ENCODE data around the gene GRID1.
A peak's percentile ranks its signal among the peaks of the same experiment; 100 is the strongest.
"Not testable (repeated sequence)": the region's sequence is repeated elsewhere in the genome, so short reads cannot be mapped to it uniquely, and the experiment has no call there.

The GRID1 gene

GRCh38 chr10:86188796-86189558, 177.6 kb downstream of the GRID1 start:
- DNase-seq (ENCODE audit: low spot score): no peak

DNA sequence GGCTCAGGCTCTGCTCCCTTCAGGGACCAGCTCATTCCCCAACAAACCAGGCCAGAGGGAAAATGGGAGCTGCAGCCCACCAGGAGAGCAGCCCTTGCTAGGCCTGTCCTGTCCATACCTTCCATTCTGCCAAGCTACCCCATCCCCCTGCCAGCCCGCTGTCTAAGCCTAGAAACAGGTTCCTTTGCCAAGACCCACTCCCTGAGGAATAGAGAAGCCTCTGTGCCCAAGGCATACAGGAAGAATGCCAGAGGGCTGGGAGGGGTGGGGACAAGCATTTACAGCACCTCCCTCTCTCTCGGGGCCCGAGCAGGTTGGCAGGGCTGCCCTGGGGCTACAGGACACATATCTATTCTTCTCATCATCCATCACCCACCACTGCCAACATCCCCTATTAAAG, 178.3 kb downstream of the GRID1 start:
- DNase-seq (ENCODE audit: low spot score): peak; percentile 49

DNA sequence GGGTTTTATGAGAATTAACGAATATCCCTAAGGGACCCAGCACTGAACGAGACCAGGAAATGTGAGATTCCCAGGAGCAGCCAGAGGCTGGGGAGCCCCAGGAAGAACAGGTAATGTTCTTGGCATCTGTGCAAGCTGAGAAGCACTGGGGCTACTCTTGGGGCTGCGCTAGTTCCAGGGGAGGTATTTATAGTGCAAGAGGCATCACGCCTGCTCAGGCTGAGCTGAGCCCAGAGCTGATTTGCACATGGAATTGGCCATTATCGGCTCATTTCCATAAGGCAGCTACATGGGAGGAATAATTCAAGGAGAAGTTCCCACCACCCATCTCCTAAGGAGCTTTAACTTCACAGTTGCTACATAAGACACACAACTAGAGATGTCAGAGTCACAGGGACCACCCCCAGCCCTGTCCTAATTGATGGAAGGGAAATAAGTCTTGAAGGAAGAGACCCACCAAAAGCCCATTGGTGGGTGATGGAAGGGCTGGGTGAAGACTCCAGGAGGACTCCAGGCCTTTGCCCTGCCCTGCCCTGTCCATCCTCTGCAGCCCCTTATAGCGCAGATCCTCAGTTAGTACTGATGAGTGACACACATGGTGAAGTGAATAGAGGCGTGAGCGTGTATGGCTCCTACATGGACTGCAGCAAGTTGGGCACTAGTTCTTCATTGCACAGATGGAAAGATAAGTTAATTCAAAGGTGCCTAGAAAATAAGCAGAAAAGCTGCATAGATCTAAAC, 178.9 kb downstream of the GRID1 start:
- DNase-seq (ENCODE audit: low spot score): no peak

GRCh38 chr10:86186633-86187032, 180.0 kb downstream of the GRID1 start:
- no peak for DNase-seq (ENCODE audit: low spot score)

GRCh38 chr10:86182595-86182994, 184.0 kb downstream of the GRID1 start:
- no peak for DNase-seq (ENCODE audit: low spot score)

GRCh38 chr10:86182150-86182549, 184.4 kb downstream of the GRID1 start:
- DNase-seq (ENCODE audit: low spot score): no peak

- no peak for DNase-seq (ENCODE audit: low spot score)
Measured at GRCh38 chr10:86180861-86181260, 185.7 kb downstream of the GRID1 start.

- DNase-seq (ENCODE audit: low spot score): no peak
Measured at GRCh38 chr10:86179961-86180360, 186.6 kb downstream of the GRID1 start.

DNA sequence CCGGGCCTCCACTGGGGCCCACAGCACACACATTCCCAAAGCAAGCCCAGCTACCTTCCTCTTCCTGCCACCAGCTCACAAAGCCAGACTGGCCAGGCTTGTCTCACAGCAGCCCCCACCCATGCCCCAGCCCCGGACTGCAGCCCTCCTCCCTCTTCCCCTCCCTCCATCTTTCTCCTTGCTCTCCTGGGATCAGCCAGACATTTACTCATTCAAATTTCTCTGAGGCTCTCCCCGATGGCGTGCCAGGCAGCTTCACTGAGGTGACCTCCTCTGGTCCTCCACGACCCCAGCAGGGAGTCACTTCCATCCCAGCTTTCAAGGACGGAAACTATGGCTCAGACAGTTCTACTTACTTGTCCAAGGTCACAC, 187.5 kb downstream of the GRID1 start:
- DNase-seq (ENCODE audit: low spot score): no peak

GRCh38 chr10:86178401-86179152, 188.0 kb downstream of the GRID1 start:
- peak; percentile 59 for DNase-seq (ENCODE audit: low spot score)

- DNase-seq (ENCODE audit: low spot score): no peak
Measured at GRCh38 chr10:86177537-86178155, 188.9 kb downstream of the GRID1 start.

DNA sequence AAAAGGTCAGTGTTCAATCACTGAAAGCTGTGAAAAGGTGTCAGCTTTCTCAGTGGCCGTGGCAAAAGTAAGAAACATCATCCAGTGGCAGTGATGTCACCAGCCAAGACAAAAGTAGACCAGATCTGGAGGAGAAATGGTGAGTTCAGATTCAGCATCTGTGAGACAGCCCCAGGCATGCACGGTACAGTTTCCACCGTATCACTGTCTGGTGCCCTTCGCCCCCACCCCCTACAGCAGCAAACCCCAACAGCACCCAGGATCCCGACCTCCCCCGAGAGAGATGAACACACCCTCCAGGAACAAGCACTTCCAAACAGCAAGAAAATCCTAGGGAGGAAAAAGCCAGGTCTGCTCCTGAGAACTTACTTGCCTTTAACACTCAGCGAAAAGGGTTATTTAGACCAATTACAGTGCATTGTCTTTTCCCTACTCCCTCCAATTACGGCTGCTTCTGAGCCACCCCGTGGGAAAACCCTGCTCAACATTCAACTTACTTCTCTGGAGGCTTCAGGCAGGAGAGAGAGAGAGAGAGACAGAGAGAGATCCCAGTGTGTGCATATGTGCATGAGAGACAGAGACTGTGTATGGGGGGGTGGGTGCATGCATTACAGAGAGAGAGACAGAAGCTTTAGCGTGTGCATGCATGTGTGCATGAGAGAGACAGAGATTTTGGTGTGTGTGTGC, 189.6 kb downstream of the GRID1 start:
- no peak for DNase-seq (ENCODE audit: low spot score)

DNA sequence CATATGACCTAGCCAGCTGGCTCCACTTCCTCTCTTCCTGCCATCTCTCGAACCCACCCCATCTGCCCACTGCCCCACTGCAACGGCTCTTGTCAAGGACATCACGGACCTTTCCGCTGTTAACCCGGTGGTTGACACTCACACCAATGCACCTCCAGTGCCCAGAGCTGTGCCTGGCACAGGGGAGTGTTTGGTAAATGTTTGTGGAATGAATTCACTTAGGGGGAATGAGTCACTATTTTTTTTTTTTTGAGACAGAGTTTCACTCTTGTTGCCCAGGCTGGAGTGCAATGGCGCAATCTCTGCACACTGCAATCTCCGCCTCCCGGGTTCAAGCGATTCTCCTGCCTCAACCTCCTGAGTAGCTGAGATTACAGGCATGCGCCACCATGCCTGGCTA, 191.1 kb downstream of the GRID1 start:
- not testable (repeated sequence) for DNase-seq (ENCODE audit: low spot score)

- DNase-seq (ENCODE audit: low spot score): no peak
Measured at GRCh38 chr10:86172301-86172700, 194.3 kb downstream of the GRID1 start.

DNA sequence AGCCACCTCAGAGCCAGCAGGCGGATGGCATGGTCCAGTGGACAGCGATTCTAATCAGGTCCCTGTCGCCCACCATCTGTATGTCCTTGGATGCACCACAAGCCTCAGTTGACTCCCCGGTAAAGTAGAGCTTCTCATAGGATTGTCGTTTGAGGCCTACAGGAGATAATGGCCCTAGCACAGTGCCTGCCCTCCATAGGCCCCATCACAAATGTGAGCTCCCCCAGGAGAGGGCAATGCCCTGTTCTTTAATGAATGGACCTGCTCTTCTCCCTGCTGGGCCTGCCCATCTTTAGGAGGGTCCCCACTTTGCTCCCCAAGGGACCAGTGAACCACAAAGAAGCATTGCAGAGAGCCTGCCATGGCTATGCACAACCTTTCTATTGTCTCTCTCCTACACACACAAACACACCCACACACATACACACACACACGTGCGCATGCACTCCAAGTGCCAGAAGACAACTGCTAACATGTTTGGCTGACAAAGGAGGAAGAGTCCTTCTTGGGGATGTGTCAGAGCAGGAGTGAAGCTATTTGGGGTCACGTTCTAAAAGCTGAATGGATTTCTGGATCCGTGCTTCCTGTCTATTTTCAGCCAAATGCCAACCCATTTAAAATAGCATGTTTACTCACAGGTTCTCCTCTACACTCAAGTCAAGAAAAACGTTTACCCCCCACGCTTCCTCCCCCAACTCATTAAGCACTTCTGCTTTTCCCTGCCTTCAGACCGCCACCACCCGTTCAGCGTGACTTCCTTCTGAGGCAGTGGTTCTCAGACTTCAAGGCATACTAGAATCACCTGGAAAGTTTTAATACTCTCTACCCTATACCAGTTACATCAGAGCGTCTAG, 196.1 kb downstream of the GRID1 start:
- DNase-seq (ENCODE audit: low spot score): no peak

- no peak for DNase-seq (ENCODE audit: low spot score)
Measured at GRCh38 chr10:86169506-86170254, 196.9 kb downstream of the GRID1 start.

DNA sequence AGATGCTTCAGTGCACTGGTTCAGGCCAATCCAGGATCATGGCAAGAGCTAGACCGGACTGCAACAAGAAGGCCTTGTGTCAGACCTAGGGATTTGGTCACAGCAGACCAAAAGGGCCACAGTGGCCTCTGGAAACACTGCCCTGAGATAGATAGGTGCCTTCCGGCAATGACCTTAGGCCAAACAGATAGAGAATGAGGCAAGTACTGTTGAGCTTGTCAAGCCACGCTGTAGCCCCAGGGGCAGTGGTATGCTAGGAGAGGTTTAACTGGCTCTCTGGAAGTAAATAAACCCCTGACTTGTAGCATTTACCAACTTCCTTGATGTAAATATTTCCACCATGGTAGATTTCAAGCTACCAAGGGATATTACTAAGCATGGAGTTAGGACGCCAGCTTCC, 197.5 kb downstream of the GRID1 start:
- DNase-seq (ENCODE audit: low spot score): no peak

- DNase-seq (ENCODE audit: low spot score): no peak
Measured at GRCh38 chr10:86168256-86168655, 198.3 kb downstream of the GRID1 start.

DNA sequence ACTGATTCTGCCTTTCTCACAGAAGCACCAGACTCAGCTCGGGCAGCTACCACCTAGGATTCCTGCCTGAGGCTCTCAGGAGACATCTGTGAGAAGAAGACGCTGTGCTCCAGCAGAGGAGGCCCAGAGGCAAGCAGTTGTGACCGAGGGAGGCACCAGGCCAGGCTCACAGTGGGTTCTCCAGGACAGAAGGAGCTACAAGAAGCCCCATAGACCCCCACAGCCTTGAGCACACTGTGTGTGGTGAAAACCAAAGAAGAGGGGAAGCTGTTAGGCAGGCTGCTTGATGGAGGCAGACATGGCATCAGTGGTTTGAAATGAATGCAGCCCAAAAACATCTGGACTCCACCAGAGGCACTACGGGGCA, 198.8 kb downstream of the GRID1 start:
- no peak for DNase-seq (ENCODE audit: low spot score)

- no peak for DNase-seq (ENCODE audit: low spot score)
Measured at GRCh38 chr10:86167121-86167761, 199.4 kb downstream of the GRID1 start.

All from D341Med (cell line).